Activated CD4-positive, alpha-beta T cell treated with anti-CD3 and anti-CD28 coated beads, Interleukin-2, amount 50 U/mL, for 1 hour (primary cell): ENCODE results near the gene MEST.
A peak's percentile ranks its signal among the peaks of the same experiment; 100 is the strongest.
"Not testable (repeated sequence)": the region's sequence is repeated elsewhere in the genome, so short reads cannot be mapped to it uniquely, and the experiment has no call there.

Experiments used
- DNase-seq: peaks from one replicate; pipeline ENCODE4 v3.0.0-alpha.2; 2020

MEST gene

DNA sequence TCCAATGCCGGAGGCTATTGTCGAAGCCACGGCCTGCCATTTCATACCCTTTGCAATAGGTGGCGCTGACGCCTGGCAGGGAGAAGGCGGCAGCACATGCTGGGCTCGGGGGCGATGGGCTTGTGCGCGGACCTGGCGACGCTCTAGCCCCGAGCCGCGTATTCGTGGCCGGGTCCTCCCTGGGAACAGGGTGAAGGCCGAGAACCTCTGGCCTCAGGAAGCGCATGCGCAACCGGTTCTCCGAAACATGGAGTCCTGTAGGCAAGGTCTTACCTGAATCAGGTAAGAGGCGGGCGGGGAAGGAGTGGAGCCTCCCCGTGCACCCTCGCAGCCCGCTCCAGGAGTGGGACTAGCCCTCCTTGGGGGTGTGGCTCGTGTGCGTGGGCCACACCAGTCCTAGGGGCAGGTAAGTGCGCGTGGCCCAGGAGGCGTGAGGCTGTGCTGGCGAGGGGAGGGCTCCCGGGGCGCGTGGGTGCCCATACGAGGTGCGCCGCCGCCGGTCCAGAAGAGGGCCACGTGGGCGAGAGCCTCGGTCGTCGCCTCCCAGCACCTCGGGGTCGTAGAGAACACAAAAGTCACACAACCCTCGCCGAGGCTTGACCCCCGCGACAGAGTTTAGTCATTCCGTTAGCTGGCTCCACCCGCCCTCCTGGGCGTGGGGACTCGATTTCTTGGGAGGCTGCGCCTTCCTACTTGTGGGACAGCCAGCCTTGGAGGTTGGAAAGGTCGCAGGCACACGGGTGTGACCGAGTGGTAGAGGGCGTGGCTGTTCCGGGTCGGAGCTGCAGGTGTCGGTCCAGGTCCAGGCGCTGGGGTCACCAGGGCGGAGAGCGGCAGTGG is 5.6 kb upstream of the MEST start:
- peak; percentile 47 for DNase-seq

DNA sequence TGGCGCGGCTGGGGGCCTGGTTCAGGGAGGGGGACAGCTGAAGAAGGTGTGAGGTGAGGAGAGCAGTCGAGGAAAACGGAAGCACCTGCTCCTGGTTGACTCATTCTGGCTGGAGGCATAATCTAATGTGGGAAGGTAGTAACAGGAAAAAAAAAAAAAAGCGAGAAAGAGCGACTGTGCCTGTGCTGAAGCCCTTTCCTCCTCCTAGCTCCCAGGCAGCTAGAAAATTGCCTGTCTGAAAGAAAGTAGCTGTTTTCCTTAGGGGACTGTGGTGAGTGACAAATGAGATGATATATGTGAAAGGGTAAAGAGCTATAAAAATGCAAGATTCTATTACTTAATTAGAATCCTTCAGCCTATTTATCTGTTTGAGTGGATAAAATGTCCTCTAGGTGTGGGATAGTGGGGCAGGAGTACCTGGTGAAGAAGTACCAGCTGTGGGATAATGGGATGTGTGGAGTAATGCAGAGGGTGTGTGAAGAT is 4.9 kb upstream of the MEST start:
- DNase-seq: no peak

DNA sequence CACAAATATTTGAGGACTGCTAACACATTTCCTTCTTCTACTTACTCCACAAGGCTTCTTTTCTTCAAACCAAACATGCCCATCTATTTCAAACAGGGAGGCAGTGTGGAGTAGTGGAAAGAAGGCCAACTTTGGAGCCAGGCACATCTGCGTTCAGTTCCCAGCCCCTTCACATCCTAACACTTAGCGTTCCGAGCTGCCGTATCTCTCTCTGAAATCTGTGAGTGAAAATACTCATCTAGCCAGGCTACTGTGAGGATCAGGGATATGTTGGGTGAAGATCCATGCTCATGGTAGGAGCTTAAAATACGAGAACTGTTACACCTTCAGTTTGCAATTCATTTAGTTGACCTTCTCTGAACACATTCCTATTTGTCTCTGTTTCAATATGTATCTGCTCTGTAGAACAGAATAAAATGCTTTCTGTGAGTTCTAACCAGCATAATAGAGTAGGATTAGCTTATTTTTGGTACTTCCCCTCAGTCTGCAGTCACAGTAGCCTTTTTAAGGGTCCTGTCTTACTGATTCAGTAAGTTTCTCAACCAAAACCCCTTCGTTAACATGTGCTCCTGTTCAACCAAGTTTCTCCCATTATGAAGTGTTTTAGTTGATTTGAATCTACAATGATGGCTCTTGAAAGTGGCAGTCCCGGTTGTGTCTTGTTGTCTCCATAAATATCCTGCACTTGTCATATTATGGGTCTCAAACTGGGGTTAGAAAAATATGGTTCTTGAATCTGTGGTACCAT is 3.3 kb upstream of the MEST start:
- DNase-seq: no peak

GRCh38 chr7:130489140-130489983 is 2.5 kb upstream of the MEST start:
- no peak for DNase-seq

- no peak for DNase-seq
Observed at GRCh38 chr7:130490311-130490791, 1.5 kb upstream of the MEST start.

- DNase-seq: no peak
Observed at GRCh38 chr7:130490888-130491804, 739 bp upstream of the MEST start.

GRCh38 chr7:130492523-130493274 is 814 bp downstream of the MEST start:
- DNase-seq: no peak

GRCh38 chr7:130493275-130493873 is 1.5 kb downstream of the MEST start:
- no peak for DNase-seq

- no peak for DNase-seq
Observed at GRCh38 chr7:130494431-130494858, 2.6 kb downstream of the MEST start.

DNA sequence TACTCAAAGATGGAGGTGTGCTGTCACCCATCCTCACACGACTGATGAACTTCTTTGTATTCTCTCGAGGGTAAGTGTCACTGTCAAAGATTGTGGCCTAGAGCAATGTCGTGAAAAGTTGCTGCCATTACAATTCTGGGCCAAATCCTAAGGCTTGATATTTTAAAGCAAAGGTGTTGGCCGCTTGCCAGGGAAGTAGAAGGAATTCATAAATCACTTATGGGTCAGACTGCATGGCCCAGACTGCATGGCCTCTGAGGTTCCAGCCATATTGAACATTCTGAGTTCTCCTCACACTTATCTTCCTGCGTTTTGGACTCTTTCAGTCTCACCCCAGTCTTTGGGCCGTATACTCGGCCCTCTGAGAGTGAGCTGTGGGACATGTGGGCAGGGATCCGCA is 8.6 kb downstream of the MEST start:
- no peak for DNase-seq

DNA sequence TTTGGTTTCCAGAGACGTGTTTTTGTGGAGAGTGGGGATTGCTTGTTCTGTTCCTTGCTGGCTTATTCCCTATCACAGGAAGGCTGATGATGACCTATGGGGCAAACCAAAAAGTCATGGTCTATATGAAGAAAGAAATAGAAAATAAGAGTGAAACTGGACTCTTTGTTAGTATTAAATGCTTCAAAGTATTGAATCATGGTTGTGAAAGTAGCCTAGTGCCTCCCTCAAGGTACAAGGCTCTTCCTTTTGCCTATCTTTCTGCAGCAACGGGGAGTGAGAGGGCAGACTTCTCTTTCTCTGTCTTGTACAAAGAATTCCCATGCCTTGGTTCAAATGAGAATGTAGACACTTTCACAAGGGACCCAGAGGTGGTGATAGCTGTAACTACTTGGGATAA is 9.0 kb downstream of the MEST start:
- DNase-seq: no peak

DNA sequence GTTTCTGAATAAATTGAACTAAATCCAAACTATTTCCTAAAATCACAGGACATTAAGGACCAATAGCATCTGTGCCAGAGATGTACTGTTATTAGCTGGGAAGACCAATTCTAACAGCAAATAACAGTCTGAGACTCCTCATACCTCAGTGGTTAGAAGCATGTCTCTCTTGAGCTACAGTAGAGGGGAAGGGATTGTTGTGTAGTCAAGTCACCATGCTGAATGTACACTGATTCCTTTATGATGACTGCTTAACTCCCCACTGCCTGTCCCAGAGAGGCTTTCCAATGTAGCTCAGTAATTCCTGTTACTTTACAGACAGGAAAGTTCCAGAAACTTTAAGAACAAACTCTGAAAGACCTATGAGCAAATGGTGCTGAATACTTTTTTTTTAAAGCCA is 13.9 kb downstream of the MEST start:
- no peak for DNase-seq

GRCh38 chr7:130506358-130506757 is 14.5 kb downstream of the MEST start:
- DNase-seq: no peak

DNA sequence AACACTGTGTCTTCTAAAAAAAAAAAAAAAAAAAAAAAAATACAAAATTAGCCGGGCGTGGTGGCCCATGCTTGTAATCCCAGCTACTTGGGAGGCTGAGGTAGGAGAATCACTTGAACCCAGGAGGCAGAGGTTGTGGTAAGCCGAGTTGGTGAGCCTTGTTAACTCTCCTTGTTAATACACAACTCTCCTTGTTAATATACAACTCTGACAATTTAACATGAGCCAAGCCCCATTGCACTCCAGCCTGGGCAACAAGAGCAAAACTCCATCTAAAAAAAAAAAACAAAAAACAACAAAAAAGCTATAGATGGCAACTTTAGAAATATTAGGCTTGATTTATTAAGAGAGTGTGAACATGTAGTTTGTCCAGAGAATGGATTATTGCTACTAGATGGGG is 20.2 kb downstream of the MEST start:
- not testable (repeated sequence) for DNase-seq

GRCh38 chr7:130513447-130513846 is 21.6 kb downstream of the MEST start:
- DNase-seq: no peak

DNA sequence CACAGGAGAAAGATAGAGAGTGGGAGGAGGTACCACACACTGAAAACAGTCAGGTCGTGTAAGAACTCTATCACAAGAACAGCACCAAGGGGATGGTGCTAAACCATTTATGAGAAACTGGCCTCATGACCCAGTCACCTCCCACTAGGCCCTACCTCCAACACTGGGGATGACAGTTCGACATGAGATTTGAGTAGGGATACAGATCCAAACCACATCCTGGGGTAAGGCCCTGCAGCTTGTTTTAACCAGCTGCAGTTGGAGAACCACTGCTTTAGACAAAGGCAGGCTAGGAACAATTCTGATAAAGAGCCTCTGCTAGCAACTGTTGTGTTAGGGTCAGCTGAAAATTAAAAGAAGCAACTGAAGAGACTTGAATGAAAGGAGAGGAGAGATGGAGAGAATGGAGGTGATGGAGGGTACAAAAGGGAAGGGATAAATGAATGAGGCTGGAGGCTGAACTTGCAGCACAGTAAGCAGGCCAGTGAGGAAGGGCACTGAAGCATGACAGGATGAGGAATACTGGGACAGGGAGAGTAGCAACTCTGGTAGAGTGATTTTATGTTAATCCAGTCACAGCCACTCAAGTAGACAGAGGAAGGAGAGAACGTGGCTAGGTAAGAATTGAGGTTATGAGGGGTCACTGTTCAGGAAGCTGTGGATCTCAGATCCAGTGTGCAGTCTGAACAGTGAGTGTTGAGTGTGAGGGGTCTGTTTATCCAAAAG is 23.6 kb downstream of the MEST start:
- no peak for DNase-seq

GRCh38 chr7:130521258-130521951 is 29.5 kb downstream of the MEST start:
- no peak for DNase-seq

GRCh38 chr7:130523519-130524125 is 31.7 kb downstream of the MEST start:
- not testable (repeated sequence) for DNase-seq

GRCh38 chr7:130524628-130525027 is 32.7 kb downstream of the MEST start:
- no peak for DNase-seq
